Activated CD4-positive, CD25-positive, alpha-beta regulatory T cell (primary cell): ENCODE data around the gene KRT9.

ENCODE experiments used
- DNase-seq, 4 experiments: peaks; one replicate each; lab custom pipeline; 2025; lab: John Stamatoyannopoulos, UW

The KRT9 gene

GRCh38 chr17:41527063-41528023 is 44.5 kb downstream of the KRT9 start:
- DNase-seq, result no peak

- no peak for DNase-seq
Observed at GRCh38 chr17:41524261-41524660, 47.6 kb downstream of the KRT9 start.

GRCh38 chr17:41523787-41524186 is 48.1 kb downstream of the KRT9 start:
- DNase-seq, result no peak

- DNase-seq, result no peak
Observed at GRCh38 chr17:41523225-41523593, 48.6 kb downstream of the KRT9 start.

- no peak for DNase-seq
Observed at GRCh38 chr17:41522301-41523224, 49.3 kb downstream of the KRT9 start.

GRCh38 chr17:41521574-41522261 is 50.1 kb downstream of the KRT9 start:
- no peak for DNase-seq

- no peak for DNase-seq
Observed at GRCh38 chr17:41520821-41521521, 50.9 kb downstream of the KRT9 start.

- DNase-seq, result no peak
Observed at GRCh38 chr17:41519501-41520224, 52.2 kb downstream of the KRT9 start.

- no peak for DNase-seq
Observed at GRCh38 chr17:41518789-41519449, 52.9 kb downstream of the KRT9 start, which contains the start of gene KRT15. TSS of gene KRT15 (minus strand) at chr17:41518890. CDS start at chr17:41518827, 63 bp downstream.

GRCh38 chr17:41518031-41518430 is 53.8 kb downstream of the KRT9 start:
- DNase-seq, result no peak

- no peak for DNase-seq
Observed at GRCh38 chr17:41516830-41517283, 55.0 kb downstream of the KRT9 start.

GRCh38 chr17:41516147-41516829 is 55.6 kb downstream of the KRT9 start:
- no peak for DNase-seq
